SK-MEL-5 (cell line): ENCODE measurements around the gene RPS14. TPM values are rescaled to one million over a fixed set of nuclear protein-coding genes. Genes with fewer than 3 reads are reported as not detected.
"Not testable (repeated sequence)": the region's sequence is repeated elsewhere in the genome, so short reads cannot be mapped to it uniquely, and the experiment has no call there.

Source experiments
- DNase-seq: peaks from one replicate; pipeline ENCODE4 v3.0.0-alpha.2; 2016; ENCODE audit warnings: low read depth, low spot score
- in situ Hi-C: cut with HindIII; loops from 2 replicates; pipeline ENCODE4 v1.10.0; 2016; ENCODE audit warnings: low sequenced_read_pairs, high pct_unique_total_duplicates, low pct_unique_long_range_greater_than_20kb
- total RNA-seq: library from RNA; depleted of rRNA; stranded (reverse); fragments of >200 nt; shearing (Covaris generic); gene quantifications from 2 replicates; pipeline ENCODE4 v1.2.3, GENCODE V29; 2014

The RPS14 gene
- total RNA-seq, 1 experiment from 2014 or later = 2,665 TPM

DNA sequence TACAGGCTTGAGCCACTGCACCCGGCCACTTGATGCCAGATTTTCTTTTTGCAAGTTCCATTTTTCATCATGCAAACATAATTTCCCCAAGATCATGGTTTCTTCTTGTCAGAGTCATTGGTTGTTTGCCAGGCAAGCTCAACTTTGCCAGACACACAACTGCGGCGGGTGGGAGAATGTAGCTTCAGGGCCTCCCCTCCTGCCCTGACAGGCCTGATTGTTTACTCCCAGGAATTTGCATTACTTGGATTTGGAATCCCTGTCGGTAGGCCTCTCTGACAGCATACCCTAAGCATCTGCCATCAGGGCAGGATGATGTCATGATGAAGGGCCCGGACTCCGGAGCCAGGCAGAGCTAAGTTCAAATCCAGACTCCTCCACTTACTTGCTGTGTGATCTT is 15.1 kb downstream of the RPS14 start:
- no peak for DNase-seq

DNA sequence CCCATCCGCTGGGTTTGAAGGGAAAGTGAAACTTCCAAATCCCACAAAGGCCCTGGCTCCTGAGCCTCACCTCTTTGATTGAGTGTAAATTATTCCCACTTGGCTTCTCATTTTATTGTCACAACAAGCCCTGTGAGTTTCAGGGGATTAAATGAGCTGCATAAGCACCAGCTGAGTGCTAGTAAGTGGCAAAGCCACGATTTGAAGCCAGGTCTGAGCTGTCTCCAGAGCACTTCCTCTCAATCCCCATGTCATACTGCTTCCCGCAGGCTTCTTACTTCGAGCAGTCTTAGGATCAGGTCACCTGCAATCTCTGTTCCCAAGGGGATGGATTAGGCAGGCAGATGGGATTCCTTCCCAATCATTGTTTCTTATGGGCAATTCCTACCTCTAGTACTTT is 18.0 kb downstream of the RPS14 start:
- no peak for DNase-seq
- in situ Hi-C loops = no loop called here

More for the DNA sequence above, 15.1 kb downstream of the RPS14 start:
- in situ Hi-C loops = no loop called here

DNA sequence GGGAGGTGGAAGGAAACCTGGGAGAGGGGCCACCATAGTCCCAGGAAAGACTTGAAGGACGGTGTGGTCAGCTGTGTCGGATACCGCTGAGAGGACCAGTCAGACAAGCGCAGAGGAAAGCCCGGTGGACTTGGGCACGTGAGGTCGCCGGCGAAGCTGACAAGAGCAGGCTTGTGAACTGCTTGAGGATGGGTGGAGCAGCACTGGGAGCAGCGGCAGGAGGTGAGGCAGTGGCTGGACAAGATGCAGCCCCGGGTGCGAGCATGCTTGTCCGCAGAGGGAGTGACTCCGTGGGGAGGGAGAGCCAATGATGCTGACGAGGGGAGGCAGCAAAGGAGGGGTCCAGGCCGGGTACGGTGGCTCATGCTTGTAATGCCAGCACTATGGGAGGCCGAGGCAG is 18.5 kb downstream of the RPS14 start:
- DNase-seq = no peak
- in situ Hi-C loops = no loop called here

DNA sequence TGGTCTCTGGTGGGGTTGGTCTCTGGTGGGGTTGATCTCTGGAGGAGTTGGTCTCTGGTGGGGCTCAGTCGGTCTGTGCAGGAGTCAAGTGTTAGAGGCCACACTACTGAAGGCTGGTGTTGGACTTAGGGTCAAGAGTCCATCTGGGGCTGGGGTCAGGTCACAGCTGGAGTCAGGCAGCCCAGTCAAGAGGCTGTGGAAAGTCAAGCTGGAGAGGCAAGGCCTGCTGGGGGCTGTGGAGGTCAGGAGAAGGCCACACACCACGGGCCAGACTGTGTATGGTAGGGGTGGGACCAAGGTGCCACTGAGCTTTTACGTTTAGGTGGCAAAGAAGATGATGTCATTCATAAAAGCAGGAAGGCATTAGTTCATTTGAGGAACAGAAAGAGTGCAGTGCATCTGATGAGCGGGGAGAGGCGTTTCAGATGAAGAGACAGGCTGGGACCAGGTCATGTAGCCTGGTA is 20.1 kb downstream of the RPS14 start:
- DNase-seq = no peak
- in situ Hi-C loops = no loop called here

DNA sequence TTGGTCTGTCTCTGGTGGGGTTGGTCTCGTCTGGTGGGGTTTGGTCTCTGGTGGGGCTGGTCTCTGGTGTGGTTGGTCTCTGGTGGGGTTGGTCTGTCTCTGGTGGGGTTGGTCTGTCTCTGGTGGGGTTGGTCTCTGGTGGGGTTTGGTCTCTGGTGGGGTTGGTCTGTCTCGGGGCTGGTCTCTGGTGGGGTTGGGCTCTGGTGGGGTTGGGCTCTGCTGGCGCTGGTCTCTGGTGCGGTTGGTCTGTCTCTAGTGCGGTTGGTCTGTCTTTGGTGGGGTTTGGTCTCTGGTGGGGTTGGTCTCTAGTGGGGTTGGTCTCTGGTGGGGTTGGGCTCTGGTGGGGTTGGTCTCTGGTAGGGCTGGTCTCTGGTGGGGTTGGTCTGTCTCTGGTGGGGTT is 20.6 kb downstream of the RPS14 start:
- no peak for DNase-seq
- in situ Hi-C loops = no loop called here

DNA sequence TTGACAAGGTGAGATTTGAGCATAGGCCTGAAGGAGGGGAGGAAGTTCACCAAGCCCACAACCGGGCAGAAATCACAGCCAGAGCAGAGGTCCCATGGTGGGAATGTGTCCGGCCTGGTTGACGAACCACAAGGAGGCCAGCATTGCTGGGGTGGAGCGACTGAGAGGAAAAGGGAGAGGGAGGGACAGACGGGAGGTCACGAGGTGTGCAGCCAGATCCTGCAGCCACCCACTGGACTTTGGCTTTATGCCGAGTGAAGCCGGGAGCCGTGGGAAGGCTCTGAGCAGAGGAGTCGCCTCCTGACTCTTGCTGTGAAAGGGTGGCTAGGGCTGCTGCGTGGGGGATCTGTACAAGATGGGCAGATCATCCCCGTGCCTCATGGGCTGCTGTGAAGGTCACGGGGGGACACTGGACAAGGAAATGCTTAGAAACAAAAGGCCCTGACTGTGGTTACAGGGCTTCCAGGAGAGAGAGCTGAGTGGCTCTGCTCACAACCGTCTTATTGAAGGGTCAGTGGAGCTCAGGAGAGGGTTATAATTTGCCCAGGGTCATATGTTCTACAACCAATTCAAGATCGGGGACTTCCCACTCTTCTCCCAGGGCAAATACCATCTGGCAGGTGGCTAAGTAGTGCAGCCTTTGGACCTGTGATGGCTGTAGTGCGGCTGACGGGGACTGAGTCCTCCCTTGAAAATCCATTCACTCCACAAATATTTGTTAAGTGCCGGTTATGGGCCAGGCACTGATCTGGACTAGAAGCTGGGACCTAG is 21.2 kb downstream of the RPS14 start:
- peak; percentile 66 for DNase-seq
- in situ Hi-C loops = no loop called here

DNA sequence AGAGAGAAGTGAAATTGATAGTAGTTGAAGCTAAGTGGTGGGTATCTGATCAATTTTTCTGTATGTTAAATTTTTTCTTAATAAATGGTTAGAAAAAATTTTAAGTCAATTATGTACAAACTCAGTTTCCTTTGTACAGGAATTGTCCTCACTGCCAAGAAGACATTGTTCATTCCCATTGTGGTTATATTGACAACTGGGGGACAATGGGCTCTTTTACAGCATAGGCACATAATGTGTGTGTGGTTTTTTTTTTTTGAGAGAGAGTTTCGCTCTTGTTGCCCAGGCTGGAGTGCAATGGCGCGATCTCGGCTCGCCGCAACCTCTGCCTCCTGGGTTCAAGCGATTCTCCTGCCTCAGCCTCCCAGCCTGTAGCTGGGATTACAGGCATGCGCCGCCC is 23.4 kb downstream of the RPS14 start:
- in situ Hi-C loops = not testable (repeated sequence)
- DNase-seq = peak; percentile 51

DNA sequence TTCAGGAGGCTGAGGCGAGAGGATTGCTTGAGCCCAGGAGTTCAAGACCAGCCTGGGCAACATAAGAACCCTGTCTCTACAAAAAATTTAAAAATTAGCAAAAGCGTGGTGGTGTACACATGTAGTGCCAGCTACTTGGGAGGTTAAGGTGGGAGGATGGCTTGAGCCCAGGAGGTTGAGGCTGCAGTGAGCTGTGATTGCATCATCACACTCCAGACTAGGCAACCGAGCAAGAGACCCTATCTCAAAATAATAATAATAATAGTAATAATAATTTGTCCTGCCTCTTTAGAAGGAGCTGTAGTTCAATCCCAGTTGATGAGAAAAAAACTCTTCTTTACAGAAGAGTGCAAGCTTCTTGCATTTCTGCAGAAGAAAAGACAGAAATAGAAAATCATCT is 26.8 kb downstream of the RPS14 start:
- in situ Hi-C loops = no loop called here

DNA sequence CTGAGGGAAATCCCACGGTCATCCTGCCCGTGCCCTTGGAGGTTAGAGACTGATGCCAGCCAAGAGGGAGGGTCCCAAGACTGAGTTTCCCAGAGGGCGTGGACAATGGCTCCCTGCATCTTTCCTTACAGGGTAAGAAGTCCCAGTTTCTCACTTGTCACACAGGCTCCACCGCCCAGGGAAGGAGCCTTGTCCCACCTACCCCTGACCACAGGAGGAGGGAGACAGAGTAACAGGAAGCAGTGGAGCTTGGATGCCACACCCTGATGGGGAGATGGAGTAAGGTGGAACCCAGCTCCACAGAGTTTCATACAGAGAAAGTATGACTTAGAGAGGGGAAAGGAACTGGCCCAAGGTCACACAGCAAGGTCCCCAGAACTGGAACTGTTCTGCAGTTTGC is 27.5 kb downstream of the RPS14 start:
- DNase-seq = no peak
- in situ Hi-C loops = no loop called here

More for the DNA sequence above, 26.8 kb downstream of the RPS14 start:
- no peak for DNase-seq

DNA sequence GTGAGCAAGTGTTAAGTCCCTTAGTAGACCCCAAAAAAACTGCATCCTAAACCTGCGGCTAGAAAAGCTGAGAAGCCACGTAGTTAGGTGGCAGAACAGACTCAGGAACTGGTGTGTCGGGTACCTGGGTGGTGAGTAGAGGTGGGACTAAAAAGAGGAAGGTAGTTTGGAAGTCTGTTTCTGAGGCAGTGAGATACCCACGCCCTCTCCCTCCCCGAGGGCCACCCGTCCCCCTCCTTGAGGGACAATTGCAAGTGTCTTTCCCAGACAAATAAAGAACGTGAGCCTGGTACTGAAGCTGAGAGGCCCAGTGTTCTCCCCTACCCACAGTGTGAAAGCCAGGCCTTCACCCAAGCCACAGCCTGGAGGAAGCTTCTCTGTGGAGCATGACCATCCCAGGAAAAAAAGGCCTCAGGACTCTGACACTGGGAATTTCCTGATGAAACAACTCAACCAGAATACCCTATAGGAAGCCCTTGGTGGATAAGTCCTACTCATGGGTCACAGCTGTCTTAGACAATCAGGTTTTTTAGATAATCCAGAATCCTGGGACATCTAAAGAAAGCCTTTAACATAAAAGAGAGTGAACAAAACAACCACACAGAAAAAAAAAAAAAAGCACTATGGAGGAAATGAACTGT is 29.8 kb downstream of the RPS14 start:
- peak; percentile 53 for DNase-seq

DNA sequence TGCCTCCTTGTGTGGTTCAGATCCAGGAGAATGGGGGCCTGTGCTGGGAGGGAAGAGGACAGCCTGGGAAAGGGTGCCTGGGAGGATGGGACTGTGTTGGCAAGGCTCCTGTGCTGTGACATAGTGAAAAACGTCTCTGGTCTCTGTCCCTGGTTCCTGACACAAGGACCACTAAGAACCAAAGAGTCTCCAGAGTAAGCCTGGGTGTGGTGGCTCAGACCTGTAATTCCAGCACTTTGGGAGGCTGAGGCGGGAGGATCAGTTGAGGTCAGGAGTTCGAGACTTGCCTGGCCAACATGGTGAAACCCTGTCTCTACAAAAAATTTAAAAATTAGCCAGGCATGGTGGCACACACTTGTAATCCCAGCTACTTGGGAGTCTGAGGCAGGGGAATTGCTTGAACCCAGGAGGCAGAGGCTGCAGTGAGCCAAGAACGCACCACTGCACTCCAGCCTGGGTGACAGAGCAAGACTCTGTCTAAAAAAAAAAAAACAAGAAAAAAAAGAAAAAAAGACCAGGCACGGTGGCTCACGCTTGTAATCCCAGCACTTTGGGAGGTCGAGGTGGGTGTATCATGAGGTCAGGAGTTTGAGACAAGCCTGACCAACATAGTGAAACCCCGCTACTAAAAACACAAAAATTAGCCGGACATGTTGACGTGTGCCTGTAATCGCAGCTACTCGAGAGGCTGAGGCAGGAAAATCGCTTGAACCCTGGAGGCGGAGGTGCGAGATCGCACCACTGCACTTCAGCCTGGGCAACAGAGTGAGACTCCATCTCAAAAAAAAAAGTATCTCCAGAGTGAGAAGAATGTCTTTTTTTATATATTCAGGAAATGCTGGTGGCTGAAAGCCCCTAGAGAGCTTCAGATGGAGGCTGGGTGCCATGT is 35.4 kb downstream of the RPS14 start:
- in situ Hi-C loops = not testable (repeated sequence)

More for the DNA sequence above, 29.8 kb downstream of the RPS14 start:
- in situ Hi-C loops = no loop called here

DNA sequence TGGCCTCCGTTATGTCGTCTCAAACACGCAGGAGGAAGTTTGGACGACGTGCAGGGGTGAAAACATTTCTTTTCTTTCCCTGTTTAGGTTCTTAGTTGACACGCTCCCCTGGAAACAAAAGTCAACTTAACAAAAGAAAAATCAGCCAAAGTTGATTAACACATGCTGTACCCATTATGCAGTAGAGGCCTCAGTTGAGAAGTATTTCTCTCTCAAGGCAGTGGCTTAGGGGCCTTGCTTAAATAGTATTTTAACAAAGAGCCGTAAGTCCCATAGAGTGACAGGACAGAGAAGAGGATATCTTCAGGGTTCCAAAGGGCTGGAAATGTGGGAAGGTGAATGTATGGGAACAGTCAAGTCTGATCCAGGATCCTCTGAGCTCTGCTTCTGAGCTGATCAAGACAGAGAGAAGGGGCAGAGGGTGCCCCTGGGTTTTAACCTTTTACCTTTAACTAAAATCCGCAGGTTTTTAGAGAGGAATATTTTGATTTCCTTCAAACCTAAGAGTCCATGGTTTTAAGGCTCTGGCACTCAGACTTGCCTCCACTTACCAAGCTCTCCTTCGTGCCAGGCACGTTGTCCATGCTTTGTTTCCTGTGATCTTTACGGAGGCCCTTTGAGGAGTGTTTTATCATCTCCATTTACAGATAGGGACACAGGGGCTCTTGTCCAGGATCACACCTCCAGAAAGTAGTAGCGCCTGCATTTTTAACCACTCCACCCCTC is 36.2 kb downstream of the RPS14 start:
- DNase-seq = no peak
- in situ Hi-C loops = no loop called here

More for the DNA sequence above, 35.4 kb downstream of the RPS14 start:
- not testable (repeated sequence) for DNase-seq

DNA sequence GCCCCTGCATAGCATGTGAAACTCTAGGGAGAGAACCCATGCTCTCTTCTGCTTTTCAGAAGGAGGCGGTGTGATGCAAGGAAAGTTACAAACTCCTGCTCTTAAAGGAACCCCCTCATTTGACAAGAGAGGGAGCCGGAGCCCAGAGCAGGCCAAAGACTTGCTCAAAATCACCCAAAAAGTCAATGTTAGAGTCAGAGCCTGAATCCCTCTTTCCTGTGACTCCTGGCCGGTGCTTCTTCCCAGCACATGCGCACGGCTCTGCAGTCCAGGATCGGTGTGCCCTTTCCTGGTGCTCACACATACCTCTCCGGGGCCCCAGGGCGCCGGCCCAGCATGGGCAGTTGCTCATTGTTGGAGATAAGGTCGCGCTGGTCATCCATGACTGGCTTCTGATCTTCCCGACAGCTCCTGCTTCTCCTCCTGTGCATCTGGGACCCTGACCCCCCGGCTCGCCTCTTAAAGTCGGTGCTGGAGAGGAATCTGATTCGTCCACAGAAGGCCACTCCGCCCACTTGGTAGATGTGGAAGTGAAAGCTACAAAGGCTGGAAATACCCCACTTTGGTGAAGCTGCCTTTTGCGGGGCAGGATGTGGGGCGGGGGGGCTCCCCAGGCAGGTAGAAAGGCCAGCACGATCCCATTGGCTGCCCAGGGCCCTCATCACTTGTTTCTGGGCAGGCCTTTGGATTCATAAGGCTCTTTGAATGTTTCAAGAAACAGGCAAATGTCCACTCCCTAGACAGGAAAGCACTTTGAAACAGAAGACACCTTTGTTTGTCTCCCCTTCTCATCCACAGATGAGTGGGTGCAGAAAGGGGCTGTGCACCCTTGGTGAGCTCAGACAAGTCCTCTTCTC is 37.0 kb downstream of the RPS14 start, which contains the start of gene CD74:
Gene CD74, minus strand, starts transcription at position 592 of the 857 bp plus-strand sequence. Its CDS starts 161 bp downstream, at position 431.
- in situ Hi-C loops = no loop called here
- peak; percentile 76 for DNase-seq

DNA sequence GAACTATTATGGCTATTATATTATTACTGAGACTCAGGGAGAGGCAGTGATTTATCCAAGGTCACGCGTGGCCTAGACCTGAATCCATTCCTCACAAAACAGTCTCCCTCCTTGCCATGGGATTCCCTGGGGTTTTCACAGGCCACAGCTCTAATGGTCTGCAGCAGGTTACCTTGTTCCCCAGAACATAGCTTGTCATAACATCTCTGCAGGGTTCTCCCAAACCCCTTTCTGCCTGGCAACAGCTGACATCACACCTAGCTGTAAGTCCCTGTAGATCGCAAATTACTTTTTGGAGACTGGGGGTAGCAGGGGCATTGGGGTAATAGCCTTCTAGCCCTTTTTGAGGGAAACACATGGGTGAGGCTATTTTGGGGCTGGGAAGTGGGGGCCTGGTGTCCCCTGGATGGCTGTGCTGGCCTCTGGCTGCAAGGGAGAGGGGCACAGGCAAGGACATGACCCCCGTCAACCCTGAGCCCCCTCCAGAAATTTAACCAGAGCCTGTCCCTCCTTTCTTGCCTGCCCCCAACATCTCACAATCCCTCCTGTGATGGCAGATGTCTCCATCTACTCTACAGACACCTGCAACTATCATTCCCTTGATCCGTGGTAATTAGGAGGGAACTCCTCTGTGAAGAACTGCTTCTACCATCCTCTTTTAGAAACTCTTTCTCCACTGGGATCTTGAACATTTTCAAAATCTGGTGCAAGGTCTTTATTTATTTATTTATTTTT is 38.1 kb downstream of the RPS14 start:
- DNase-seq = peak; percentile 65
- in situ Hi-C loops = no loop called here

DNA sequence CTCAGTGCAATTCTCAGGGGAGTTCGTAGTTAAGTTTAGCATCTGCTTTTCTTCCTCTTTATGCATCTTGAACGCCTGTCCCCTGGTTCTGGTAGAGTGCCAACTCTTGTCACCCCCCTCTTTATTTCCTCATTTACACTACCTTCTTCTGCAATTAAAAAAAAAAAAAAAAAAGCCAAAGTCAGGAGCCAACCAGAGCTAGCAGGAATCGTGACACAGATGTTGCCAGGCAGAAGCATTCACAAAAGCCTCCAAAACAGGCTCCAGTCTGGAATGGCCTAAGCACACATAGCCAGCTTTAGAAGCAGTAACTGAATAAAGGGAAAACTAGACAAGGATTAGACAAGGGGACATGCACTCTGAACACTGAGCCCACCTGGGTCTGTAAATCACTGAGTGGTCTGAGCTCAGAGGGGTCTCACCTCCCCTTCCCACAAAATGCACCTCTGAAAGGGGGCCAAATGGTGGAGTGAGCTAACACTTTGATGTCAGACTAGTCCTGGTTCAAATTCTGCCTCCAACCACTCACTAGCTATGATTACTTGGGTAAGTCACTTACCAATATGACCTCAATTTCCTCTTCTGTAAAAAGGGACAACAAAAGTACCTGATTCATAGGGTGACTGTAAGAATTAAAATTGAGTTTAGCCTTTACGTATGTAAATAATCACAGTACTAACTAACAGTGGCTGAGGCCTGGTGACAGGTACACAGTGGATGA is 38.9 kb downstream of the RPS14 start:
- DNase-seq = peak; percentile 80
- in situ Hi-C loops = no loop called here
